Urothelium cell line (cell line): Measurements from ENCODE around the gene LPCAT1.
A peak's percentile ranks its signal among the peaks of the same experiment; 100 is the strongest.
"Not testable (repeated sequence)": the region's sequence is repeated elsewhere in the genome, so short reads cannot be mapped to it uniquely, and the experiment has no call there.

Source experiments
- DNase-seq: peaks from one replicate; pipeline ENCODE4 v3.0.0; 2011; ENCODE audit warnings: low spot score, mixed read lengths
- FAIRE-seq: peaks from 2 replicates; lab custom pipeline; 2011; peaks lifted over from hg19 to GRCh38; lab: Jason Lieb, UNC

The LPCAT1 gene

GRCh38 chr5:1484730-1485578 is 38.8 kb downstream of the LPCAT1 start:
- no peak for FAIRE-seq
- DNase-seq: no peak

GRCh38 chr5:1483856-1484729 is 39.7 kb downstream of the LPCAT1 start:
- FAIRE-seq (no peak), DNase-seq (no peak)

DNA sequence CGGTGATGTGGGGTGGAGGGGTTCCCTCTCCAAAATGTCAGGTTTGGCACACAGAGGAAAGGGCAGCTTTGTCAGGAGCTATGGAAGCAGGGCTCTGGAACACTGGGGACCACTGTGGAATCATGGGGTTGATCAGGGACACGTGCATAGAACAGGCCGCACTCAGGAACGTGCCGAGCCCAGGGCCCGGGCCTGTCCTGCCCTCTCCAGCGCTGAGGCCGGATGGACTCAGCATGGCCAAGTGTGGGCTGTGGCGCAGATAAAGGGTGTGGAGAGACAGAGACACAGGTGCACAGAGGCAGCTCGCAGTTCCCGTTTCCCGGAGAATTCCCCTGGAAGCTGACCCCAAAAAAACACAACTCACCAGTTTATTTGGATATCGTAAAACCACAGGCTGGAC is 40.7 kb downstream of the LPCAT1 start:
- FAIRE-seq (no peak), DNase-seq (no peak)

GRCh38 chr5:1481959-1482331 is 41.8 kb downstream of the LPCAT1 start:
- FAIRE-seq (no peak), DNase-seq (no peak)

- FAIRE-seq (no peak), DNase-seq (no peak)
Observed at GRCh38 chr5:1481266-1481958, 42.3 kb downstream of the LPCAT1 start.

DNA sequence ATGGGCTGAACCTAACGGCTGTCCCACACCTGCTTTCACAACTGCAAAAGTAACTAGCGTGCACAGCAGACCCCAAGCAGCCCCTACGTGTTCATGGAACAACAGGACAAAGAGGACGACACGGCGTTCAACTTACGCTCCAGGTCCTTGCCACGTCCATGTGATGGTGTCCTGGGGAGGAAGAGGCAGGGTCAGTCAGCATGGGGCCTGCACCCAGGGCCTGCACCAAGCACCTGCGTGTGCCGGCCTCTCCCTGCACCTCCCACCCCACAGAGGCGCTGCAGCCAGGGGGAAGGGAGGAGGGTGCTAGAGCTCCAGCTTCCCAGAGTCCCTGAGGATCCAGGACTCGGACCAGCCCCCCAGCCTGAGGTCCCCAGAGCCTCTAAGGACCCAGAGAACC is 43.0 kb downstream of the LPCAT1 start:
- DNase-seq (no peak), FAIRE-seq (no peak)

- FAIRE-seq (no peak), DNase-seq (no peak)
Observed at GRCh38 chr5:1480217-1480616, 43.5 kb downstream of the LPCAT1 start.

DNA sequence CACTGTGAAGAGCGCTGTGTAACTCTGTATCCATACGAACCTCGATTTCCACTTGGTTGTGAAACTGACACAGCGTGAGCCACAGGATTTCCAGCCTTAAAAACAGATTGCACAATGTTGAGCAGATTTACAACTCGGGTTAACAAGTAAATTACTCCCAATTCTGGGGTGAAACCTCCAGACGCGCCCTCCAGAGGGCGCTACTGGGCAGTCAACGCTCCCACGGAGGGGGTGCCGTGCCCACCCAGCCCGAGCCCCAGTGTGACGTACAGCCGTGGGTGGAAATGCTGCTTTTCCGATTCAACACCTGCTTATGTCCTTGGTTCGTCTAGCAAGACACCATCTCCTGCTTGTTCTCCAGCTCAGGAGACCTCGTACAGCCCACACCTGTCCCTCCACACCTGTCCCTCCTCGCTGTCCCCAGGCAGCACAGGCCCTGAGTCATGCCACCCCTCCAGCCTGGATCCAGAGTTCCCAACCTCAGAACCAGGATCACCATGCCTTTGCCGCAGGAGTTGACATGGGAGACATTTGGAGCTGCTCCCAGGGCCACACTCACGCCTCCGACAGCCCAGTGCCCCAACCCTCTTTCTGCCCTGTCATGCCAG is 44.1 kb downstream of the LPCAT1 start:
- no peak for FAIRE-seq
- peak; percentile 57 for DNase-seq

GRCh38 chr5:1479066-1479465 is 44.7 kb downstream of the LPCAT1 start:
- FAIRE-seq: no peak

GRCh38 chr5:1478271-1479035 is 45.3 kb downstream of the LPCAT1 start:
- DNase-seq: no peak
- FAIRE-seq: no peak

More at GRCh38 chr5:1479066-1479465, 44.7 kb downstream of the LPCAT1 start:
- no peak for DNase-seq

- FAIRE-seq: no peak
- DNase-seq: no peak
Observed at GRCh38 chr5:1477341-1477740, 46.4 kb downstream of the LPCAT1 start.

DNA sequence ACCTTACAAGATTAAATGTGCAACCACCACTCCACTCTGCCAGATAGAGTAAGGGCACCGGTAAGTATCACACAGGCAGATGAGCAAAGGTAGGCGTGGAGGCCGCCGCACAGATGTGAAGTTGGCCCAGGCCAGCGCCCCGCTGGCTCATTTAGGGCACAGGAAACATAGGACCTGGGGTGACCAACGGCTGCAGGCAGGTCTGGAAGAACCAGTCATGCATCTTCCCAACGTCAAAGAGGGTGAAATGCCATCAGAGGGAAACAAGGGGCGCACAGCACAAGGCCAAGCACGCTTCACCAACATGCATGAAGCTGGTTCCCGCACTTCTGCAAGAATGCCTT is 46.8 kb downstream of the LPCAT1 start:
- no peak for DNase-seq

DNA sequence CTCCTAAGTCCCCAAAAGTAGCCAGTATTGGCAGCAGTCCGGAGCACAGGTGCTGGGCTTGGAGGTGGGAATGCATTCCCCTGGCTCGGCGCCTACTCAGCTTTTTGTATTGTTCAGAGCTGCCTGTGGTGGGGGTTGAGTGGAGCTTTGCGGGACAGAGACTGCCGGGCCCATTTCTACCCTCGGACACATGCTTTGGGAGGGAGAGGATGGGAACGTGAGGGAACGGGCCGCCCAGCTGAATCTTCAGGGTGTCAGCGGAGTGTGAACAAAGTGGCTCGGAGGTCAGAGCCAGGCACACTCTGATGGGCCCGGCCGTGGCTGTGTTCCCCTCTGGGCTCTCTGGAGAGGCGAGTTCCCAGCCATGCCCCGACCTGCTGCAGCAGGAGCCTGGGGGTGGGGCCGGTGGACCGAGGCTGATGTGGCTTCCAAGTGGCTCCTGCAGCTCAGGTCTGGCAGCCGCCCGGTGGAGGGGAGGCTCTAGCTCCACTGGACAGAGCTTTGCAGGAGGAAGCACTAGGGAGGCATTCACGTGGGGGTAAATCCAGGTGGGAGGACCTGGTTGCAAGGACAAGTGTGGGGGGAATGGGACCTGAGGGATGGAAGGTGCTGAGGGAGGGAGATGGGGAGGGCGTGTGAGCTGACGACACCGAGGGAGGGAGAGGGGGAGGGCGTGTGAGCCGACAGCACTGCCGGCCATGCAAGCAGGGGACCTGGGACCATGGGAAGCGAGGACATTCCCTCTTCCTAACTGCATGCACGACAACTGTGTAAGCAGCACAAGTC is 47.4 kb downstream of the LPCAT1 start:
- DNase-seq: no peak
- peak; percentile 48 for FAIRE-seq

More for the DNA sequence above, 46.8 kb downstream of the LPCAT1 start:
- no peak for FAIRE-seq

GRCh38 chr5:1475544-1475900 is 48.2 kb downstream of the LPCAT1 start:
- FAIRE-seq, DNase-seq: not testable (repeated sequence)

- FAIRE-seq: no peak
- no peak for DNase-seq
Observed at GRCh38 chr5:1474866-1475543, 48.8 kb downstream of the LPCAT1 start.

GRCh38 chr5:1474183-1474839 is 49.4 kb downstream of the LPCAT1 start:
- DNase-seq (no peak), FAIRE-seq (no peak)

DNA sequence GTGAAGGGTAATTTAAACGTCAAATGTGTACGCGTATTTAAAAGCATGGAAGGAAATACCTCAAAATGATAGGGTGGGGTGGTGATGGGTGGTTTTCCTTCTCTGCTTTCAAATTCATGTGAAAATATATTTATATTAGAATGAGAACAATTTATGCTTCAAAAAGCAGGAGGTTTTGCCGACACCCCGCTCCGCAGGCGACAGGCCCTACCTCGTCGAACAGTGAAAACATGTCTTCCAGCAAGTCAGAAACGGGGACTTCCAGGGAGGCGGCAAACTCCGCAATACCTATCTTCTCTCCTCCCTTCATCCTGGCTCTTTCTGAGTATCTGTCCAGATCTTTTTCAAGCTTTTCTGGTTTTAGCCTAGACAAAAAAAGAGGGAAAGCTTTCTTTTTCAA is 50.0 kb downstream of the LPCAT1 start:
- no peak for FAIRE-seq
- no peak for DNase-seq

GRCh38 chr5:1472964-1473628 is 50.7 kb downstream of the LPCAT1 start:
- DNase-seq (no peak), FAIRE-seq (no peak)
